Heart left ventricle (tissue), 16 donors: ENCODE results near the gene IL22. TPM values are rescaled to one million over a fixed set of nuclear protein-coding genes. Genes with fewer than 3 reads are reported as not detected.
A peak's percentile ranks its signal among the peaks of the same experiment; 100 is the strongest.
"Not testable (repeated sequence)": the region's sequence is repeated elsewhere in the genome, so short reads cannot be mapped to it uniquely, and the experiment has no call there.

ENCODE experiments used
- ATAC-seq, 4 donors: fragments of 200-7000 bp; cut with Tn5 transposase; one replicate each; pipeline ENCODE4 v1.9.1; 2020 to 2022; ENCODE audit warnings: moderate library complexity in 4 of 4, mild to moderate bottlenecking in 3 of 4, moderate number of reproducible peaks in 1 of 4
- DNase-seq, 5 donors: peaks; one replicate each; pipeline ENCODE4 v3.0.0-alpha.2; 2020
- H3K27ac ChIP-seq, 12 donors: fragments of 200-600 bp; sonication (generic) in 4 of 12; one replicate each; pipeline versions ENCODE4 v1.5.0 to v1.8.0; 2016 to 2022; ENCODE audit warnings: mild to moderate bottlenecking in 2 of 12
- H3K27me3 ChIP-seq, 9 donors: fragments of 200-600 bp; sonication (generic) in 2 of 9; one replicate each; pipeline versions ENCODE4 v1.5.1 to v1.8.0; 2016 to 2022; ENCODE audit warnings: mild to moderate bottlenecking in 3 of 9
- H3K36me3 ChIP-seq, 9 donors: fragments of 200-600 bp; sonication (generic) in 2 of 9; one replicate each; pipeline versions ENCODE4 v1.5.0 to v1.8.0; 2018 to 2022; ENCODE audit warnings: mild to moderate bottlenecking in 2 of 9
- H3K4me1 ChIP-seq, 12 donors: fragments of 200-600 bp; sonication (generic) in 4 of 12; one replicate each; pipeline versions ENCODE4 v1.5.0 to v1.8.0; 2016 to 2022; ENCODE audit warnings: mild to moderate bottlenecking in 3 of 12
- H3K4me3 ChIP-seq, 12 donors: fragments of 200-600 bp; sonication (generic) in 4 of 12; one replicate each; pipeline versions ENCODE4 v1.5.0 to v1.8.0; 2017 to 2022; ENCODE audit warnings: mild to moderate bottlenecking in 9 of 12, moderate library complexity in 4 of 12
- H3K9me3 ChIP-seq, 12 donors: fragments of 200-600 bp; sonication (generic) in 4 of 12; one replicate each; pipeline versions ENCODE4 v1.5.0 to v1.8.0; 2016 to 2022; ENCODE audit warnings: mild to moderate bottlenecking in 1 of 12
- POLR2A ChIP-seq, 2 donors: fragments of 450-650 bp; IDR thresholded peaks; one replicate each; pipeline ENCODE4 v1.6.1; 2017; ENCODE audit warnings: antibody characterized with exemption in 2 of 2, mild to moderate bottlenecking in 2 of 2, moderate library complexity in 2 of 2
- WGBS, 4 donors: extraction: QIAGEN DNeasy Blood & Tissue Kit in 2 of 4; methylation state at CpG; one replicate each; pipeline versions ENCODE4 v1.1.5 to v1.1.7; 2013 to 2018; 5-methylcytosine and 5-hydroxymethylcytosine counted together
- intact Hi-C, 10 donors: fragments of 100-400 bp; cut with DNase I; formaldehyde crosslinking; loops; one replicate each; pipeline versions ENCODE4 v1.11.1 to v1.14.2; 2022
- polyA plus RNA-seq, 2 donors: library from polyadenylated mRNA; stranded (reverse); fragments of 200-250 nt; gene quantifications; one replicate each; pipeline ENCODE4 v1.2.3, GENCODE V29; 2013
- total RNA-seq, 9 donors: library from RNA; depleted of rRNA in 2 of 9; stranded (reverse); fragments of >200 nt in 2 of 9; fragmentation: NEBNext Ultra II Directional in 3 of 9; extraction: Animal tissue kit (Norgen Biotek cat#: 25700) in 3 of 9; gene quantifications; one replicate each; pipeline versions ENCODE4 v1.1.0 to v1.2.4, GENCODE V29; 2016 to 2023
- TF ChIP-seq, protein P1 (sequence below), 12 donors: fragments of 200-600 bp; sonication (generic) in 4 of 12; IDR thresholded peaks; one replicate each; pipeline versions ENCODE4 v1.5.0 to v1.8.0; 2018 to 2022; ENCODE audit warnings: antibody characterized with exemption in 12 of 12, mild to moderate bottlenecking in 5 of 12
- donor health status: ischemic (EF 13 %, LVEDD 7.1; RV severe dilation, severe dysfunction).
- donor health status: healthy with polysubstance abuse.
- donor health status: DM: no; HTN: yes; CAD: no.
- donor health status: DM: no; HTN: no; CAD: no.
- donor health status: ischemic (EF 25% LVEDD 6.9; RV normal size, moderate dysfunction).
- donor health status: ischemic (EF 25% LVEDD 5.7; RV mildly dilated, moderate dysfunction).
- donor health status: healthy.
- donor health status: DM: yes; HTN: yes; CAD: no.
- donor health status: ischemic (EF 35%, LVEDD 5.7; RV mildly dilated, moderate dysfunction).
- donor health status: nonischemic (EF 11% LVEDD 7.7; RV severe dilation, severe dysfunction).
- donor health status: DM: yes; HTN: yes; CAD: no.
- donor health status: PGD.
- donor health status: ischemic (EF 29% LVEDD 5.4; RV normal size, mild dysfunction).
- donor health status: nonischemic (EF 23%, LVEDD 6.1; RV moderate dilation, normal function).

Gene IL22
- total and polyA plus RNA-seq, 11 donors, result not detected

DNA sequence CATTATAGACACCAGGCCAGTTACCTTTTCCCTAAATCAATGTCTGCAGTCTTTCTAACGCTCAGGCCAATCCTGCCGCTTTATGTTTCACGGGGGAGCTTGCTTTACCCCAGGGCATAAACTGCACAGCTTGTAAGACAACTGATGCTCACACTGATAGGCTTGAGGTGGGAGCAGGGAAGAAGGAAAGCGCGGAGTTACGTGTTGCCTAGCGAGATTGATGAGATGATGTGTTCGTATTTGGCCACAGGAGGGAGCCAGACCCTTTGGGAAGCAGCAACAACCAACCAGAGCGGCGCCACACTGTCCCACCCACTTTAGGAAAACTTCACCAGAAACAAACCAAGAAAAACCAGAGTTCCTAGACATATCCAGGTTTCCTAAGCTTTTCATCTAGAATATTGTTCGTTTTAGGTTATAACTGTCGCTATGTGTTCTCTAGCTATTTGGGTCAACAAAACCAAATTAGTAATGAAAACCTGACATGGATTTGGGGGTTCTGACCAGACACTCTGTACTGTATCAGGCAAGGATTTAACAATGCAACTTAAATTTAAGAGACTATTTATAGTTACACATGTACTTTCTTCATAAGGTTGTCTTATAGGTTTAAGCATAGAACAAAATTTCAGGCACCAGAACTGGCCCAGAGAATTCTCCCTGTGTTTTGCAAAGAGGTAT is 30.2 kb downstream of the IL22 start:
- 2 to 6% (median 3%) methylated on average over 12 of the region's 12 CpGs for WGBS, 4 donors
- peak; percentile 95 to 99 (median 98) for ATAC-seq
- intact Hi-C loops, result loop anchor here (1.0 to 10.0 kb wide), 4 partner anchors 94 to 462 kb away; partner anchors contain the start of genes NUP107 (in 1 of the 10) and RAP1B (in 1 of the 10)

DNA sequence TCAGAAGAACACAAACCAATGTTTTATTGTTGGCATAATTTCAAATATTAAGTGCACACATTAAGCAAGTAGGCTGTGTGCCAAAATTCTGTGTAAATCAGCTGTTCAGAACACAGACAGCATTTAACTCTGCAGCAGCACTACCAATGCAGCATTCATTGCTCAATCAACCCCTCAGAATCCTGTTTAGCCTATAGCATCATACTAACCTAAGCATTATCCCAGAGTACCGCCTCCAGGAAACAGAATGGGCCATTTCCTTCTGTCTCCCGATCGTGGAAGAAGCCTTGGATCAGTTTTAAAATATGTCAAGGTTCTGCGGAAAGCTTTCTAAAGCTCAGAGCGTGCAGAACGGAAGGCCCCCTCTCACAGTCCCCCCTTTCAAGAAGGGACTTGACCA is 31.1 kb downstream of the IL22 start:
- no peaks in the 10 kb centered on the region for H3K36me3 ChIP-seq
- ATAC-seq, result no peak
- intact Hi-C loops, result loop anchor here in 7 of 10 donors (2.0 to 10.0 kb wide), 3 partner anchors 94 to 462 kb away; partner anchors contain the start of genes NUP107 (in 1 of the 7) and RAP1B (in 1 of the 7)
- 43 to 54% (median 45%) methylated on average over 6 of the region's 6 CpGs for WGBS, 4 donors
- no peaks in the 10 kb centered on the region for H3K9me3 ChIP-seq
- no peak overlapping the region for H3K4me3 ChIP-seq
- H3K4me1 ChIP-seq, result peaks cover 0 to 9% (median 0%) of the 10 kb centered on the region in 12 donors
- H3K27me3 ChIP-seq, result peaks cover 0 to 19% (median 0%) of the 10 kb centered on the region in 9 donors
- no peak overlapping the region for H3K27ac ChIP-seq
- DNase-seq, result no peak
- TF ChIP-seq, protein P1, sequence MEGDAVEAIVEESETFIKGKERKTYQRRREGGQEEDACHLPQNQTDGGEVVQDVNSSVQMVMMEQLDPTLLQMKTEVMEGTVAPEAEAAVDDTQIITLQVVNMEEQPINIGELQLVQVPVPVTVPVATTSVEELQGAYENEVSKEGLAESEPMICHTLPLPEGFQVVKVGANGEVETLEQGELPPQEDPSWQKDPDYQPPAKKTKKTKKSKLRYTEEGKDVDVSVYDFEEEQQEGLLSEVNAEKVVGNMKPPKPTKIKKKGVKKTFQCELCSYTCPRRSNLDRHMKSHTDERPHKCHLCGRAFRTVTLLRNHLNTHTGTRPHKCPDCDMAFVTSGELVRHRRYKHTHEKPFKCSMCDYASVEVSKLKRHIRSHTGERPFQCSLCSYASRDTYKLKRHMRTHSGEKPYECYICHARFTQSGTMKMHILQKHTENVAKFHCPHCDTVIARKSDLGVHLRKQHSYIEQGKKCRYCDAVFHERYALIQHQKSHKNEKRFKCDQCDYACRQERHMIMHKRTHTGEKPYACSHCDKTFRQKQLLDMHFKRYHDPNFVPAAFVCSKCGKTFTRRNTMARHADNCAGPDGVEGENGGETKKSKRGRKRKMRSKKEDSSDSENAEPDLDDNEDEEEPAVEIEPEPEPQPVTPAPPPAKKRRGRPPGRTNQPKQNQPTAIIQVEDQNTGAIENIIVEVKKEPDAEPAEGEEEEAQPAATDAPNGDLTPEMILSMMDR (IDR thresholded peaks at IDR 0.05), result no peak
- TF ChIP-seq POLR2A (IDR thresholded peaks at IDR 0.05), result no peak

More for the DNA sequence above, 30.2 kb downstream of the IL22 start:
- no peak for TF ChIP-seq POLR2A (IDR thresholded peaks at IDR 0.05)
- TF ChIP-seq, protein P1 (IDR thresholded peaks at IDR 0.05), result peak; percentile 77 to 93 (median 84)
- H3K36me3 ChIP-seq, result no peaks in the 10 kb centered on the region
- no peak overlapping the region for H3K27ac ChIP-seq
- DNase-seq, result peak; percentile 71 to 87 (median 78)
- H3K27me3 ChIP-seq, result peaks cover 0 to 10% (median 0%) of the 10 kb centered on the region in 9 donors
- H3K4me3 ChIP-seq, result peak overlapping the region in 1 of 12 donors; percentile 18
- H3K4me1 ChIP-seq, result peaks cover 0 to 9% (median 0%) of the 10 kb centered on the region in 12 donors
- no peaks in the 10 kb centered on the region for H3K9me3 ChIP-seq

DNA sequence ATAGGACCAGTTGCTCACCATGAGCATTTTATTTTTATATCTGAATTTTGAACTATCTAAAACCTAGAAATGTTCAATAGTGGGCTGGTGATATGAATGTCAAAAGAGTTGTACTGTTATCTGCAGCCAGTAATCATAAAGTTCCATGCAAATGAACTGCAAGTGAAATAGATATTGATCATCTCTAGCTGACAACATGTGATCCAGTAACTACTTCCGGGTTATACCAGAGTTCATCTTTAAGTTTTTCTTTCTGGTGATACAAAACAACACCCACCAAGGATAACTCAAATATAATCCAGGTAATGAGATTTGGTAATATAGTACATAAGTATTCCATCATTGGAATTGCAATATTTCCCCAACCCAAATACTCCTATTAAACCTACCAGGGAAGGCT is 31.9 kb downstream of the IL22 start:
- ATAC-seq (no peak), DNase-seq (no peak)
- intact Hi-C loops, result loop anchor here in 2 of 10 donors (5.0 to 10.0 kb wide), 2 partner anchors 391 to 463 kb away; partner anchors contain the start of genes NUP107 (in 1 of the 2) and RAP1B (in 1 of the 2)
- TF ChIP-seq, protein P1 (IDR thresholded peaks at IDR 0.05), result no peak
- no peak for TF ChIP-seq POLR2A (IDR thresholded peaks at IDR 0.05)
- H3K27ac ChIP-seq, result no peak overlapping the region
- H3K4me1 ChIP-seq, result peaks cover 0 to 9% (median 0%) of the 10 kb centered on the region in 12 donors
- 93 to 96% (median 94%) methylated on average over 1 of the region's 1 CpG for WGBS, 4 donors
- H3K36me3 ChIP-seq, result no peaks in the 10 kb centered on the region
- no peak overlapping the region for H3K4me3 ChIP-seq
- H3K9me3 ChIP-seq, result no peaks in the 10 kb centered on the region
- H3K27me3 ChIP-seq, result peaks cover 0 to 27% (median 0%) of the 10 kb centered on the region in 9 donors

DNA sequence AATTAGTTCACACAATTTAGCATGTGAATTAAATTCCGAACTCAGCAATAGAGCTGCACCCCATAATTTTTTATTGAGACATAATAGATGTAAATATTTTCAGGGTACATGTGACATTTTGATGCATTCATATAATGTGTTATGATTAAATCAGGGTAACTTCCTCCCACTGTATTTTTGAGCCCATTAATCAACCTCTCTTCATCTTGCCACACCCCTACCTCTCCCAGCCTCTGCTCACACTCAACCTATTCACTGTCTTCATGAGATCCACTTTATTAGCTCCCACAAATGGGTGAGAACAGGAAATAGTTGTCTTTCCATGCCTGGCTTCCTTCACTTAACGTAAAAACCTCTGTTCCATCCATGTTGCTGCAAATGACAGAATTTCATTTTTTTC is 42.5 kb downstream of the IL22 start:
- Histone ChIP-seq H3K9me3 (no peaks in the 10 kb centered on the region), H3K27me3 (peaks cover 0 to 29% (median 0%) of the 10 kb centered on the region in 9 donors), H3K4me3 (no peak overlapping the region), H3K36me3 (no peaks in the 10 kb centered on the region), H3K27ac (no peak overlapping the region), H3K4me1 (no peaks in the 10 kb centered on the region)
- TF ChIP-seq, protein P1 (IDR thresholded peaks at IDR 0.05), result no peak
- TF ChIP-seq POLR2A (IDR thresholded peaks at IDR 0.05), result no peak
- intact Hi-C loops, result no loop called here
- 72 to 81% (median 77%) methylated on average over 2 of the region's 2 CpGs for WGBS, 4 donors
- DNase-seq (no peak), ATAC-seq (no peak)

DNA sequence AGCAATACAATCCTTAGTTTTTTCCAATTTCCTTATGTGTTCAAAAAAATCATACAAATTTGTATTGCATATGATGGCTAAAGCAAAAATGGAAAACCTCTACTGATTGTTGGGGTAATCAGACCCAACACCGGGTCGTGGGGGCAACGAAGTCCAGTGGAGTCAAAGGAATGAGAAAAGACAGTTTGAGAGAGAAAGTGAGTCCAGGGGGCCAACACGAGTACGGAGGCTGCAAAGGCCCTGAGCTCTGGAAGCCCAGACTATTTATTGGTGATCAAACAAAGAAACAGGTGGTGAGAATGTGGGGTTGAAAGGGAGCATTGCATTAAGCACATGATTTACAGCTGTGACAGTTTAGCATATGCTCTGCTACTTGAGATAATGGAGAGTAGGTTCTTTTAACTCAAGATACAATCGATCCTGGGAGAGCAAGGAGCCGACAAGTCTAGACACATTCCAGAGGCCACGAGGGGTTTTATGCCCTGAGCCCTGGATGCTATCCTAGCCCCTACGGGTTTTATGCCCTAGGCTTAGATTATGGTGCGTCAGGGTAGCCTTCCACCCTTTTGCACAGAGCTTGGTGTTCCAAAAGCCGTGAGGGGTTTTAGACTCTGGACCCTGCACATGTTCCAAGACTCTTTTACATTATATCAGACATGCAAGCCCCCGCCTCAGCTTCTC is 44.2 kb downstream of the IL22 start:
- H3K27me3 ChIP-seq, result peaks cover 0 to 17% (median 0%) of the 10 kb centered on the region in 9 donors
- H3K27ac ChIP-seq, H3K4me1 ChIP-seq, intact Hi-C loops, H3K36me3 ChIP-seq, H3K4me3 ChIP-seq, H3K9me3 ChIP-seq, DNase-seq, ATAC-seq: not testable (repeated sequence)
- 48 to 53% (median 52%) methylated on average over 12 of the region's 12 CpGs for WGBS, 4 donors
